KMS-11 (cell line): Measurements from ENCODE around the gene LRRC75A.

Source experiments
- H2AFZ ChIP-seq: fragments of 200-600 bp; sonication (generic); 2 replicates; pipeline ENCODE4 v1.6.1; 2016; ENCODE audit warnings: antibody characterized with exemption, mixed run types, low read depth
- H3K27ac ChIP-seq: fragments of 200-600 bp; sonication (generic); 2 replicates; pipeline ENCODE4 v1.6.1; 2016; ENCODE audit warnings: mild to moderate bottlenecking, mixed run types
- H3K27me3 ChIP-seq: fragments of 200-600 bp; sonication (generic); 2 replicates; pipeline ENCODE4 v1.6.1; 2017; ENCODE audit warnings: mild to moderate bottlenecking, low read depth, mixed run types, moderate library complexity; ENCODE audit not compliant: insufficient read depth
- H3K36me3 ChIP-seq: fragments of 200-600 bp; sonication (generic); 2 replicates; pipeline ENCODE4 v1.6.1; 2017; ENCODE audit warnings: mild to moderate bottlenecking, mixed run types; ENCODE audit not compliant: insufficient read depth
- H3K4me1 ChIP-seq: fragments of 200-600 bp; sonication (generic); 2 replicates; pipeline ENCODE4 v1.6.1; 2016; ENCODE audit warnings: mild to moderate bottlenecking, low read depth, mixed run types; ENCODE audit not compliant: poor library complexity, severe bottlenecking
- H3K4me2 ChIP-seq: fragments of 200-600 bp; sonication (generic); 2 replicates; pipeline ENCODE4 v1.7.0; 2016; ENCODE audit warnings: mild to moderate bottlenecking, mixed run types
- H3K4me3 ChIP-seq: fragments of 200-600 bp; sonication (generic); IDR thresholded peaks from 2 replicates; pipeline ENCODE4 v1.6.1; 2017; ENCODE audit warnings: low read depth, low read length, mixed read lengths; ENCODE audit not compliant: insufficient read depth
- H3K79me2 ChIP-seq: fragments of 200-600 bp; sonication (generic); 2 replicates; pipeline ENCODE4 v1.6.1; 2016; ENCODE audit warnings: low read depth, mixed run types; ENCODE audit not compliant: insufficient read depth
- H3K9ac ChIP-seq: fragments of 200-600 bp; sonication (generic); 2 replicates; pipeline ENCODE4 v1.6.1; 2016; ENCODE audit warnings: mild to moderate bottlenecking, mixed run types
- H4K20me1 ChIP-seq: fragments of 200-600 bp; sonication (generic); 2 replicates; pipeline ENCODE4 v1.6.1; 2016; ENCODE audit warnings: mild to moderate bottlenecking, mixed run types; ENCODE audit not compliant: insufficient read depth
- CTCF ChIP-seq: fragments of 200-600 bp; sonication (generic); conservative IDR thresholded peaks from 2 replicates; pipeline ENCODE4 v1.6.1; 2017; ENCODE audit warnings: low read depth, mild to moderate bottlenecking, antibody characterized with exemption, low read length, moderate library complexity, mixed read lengths

Gene LRRC75A

DNA sequence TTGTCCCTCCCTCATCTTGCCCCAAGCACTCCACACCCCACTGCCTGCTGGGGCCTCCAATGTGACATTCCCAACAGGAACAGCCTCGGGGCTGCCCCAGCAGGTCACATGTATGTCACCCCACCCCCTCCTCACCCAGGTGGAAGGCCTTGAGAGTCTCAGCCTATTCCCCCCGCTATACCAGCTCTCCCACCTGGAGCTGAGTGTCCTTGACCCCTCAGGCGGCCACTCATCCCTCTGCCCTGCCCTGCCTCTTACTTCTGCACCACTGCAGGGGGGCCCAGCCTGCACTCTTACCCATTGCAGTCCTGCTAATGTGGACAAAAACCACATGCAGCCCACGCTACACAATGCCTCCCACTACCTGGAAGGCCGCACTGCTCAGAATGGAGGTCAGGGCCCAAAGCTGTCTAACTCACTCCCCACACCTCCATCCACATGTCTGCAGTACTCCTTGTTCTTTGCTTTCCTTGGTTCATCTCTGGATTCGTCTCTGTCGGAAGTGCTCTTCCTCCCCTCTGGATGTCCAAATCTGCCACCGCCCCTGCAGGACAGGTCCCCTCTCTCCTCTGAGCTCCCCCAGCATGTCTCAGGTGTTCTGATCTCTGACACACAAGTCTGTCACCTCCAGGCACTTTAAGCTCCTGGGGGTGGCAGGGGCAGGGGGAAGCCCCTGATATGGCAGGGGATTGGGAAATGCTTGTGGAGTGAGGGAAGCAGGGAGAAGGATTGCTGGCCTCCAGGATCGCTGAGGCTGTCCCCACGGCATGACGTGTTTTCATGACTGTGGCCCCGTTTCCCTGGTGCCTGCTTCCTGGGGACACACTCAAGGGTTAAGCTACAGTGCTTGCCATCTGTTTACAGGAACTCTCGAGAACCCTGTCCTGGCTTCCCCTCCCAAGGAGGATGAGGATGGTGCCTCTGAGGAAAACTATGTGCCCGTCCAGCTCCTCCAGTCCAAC lies 55.8 kb downstream of the LRRC75A start:
- Histone ChIP-seq H3K9ac (no peak overlapping the region), H3K27ac (no peak overlapping the region)

DNA sequence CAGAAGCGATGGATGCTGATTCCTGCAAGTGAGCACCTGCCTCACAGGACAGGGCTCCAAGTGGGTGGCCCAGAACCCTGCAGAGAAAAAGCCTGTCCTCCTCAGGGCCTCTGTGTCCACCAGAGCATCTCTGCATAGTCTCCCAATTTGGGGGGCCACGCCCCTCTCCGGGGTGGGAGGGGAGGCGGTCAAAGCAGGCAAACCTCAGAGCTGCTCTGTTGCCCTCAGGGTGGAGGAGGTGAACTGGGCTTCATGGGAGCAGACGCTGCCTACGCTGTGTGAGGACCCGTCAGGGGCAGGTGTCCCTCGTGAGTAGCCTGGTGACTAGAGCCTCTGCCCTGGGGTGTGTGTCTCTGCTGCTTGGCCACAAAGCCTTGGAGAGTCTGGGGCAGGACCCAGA lies 57.3 kb downstream of the LRRC75A start:
- H3K9ac ChIP-seq: no peak overlapping the region
- H3K27me3 ChIP-seq: no peaks in the 10 kb centered on the region
- no peak overlapping the region for H3K27ac ChIP-seq
- H2AFZ ChIP-seq: no peak overlapping the region
- no peaks in the 10 kb centered on the region for H4K20me1 ChIP-seq
- no peak overlapping the region for H3K4me3 ChIP-seq
- no peak for TF ChIP-seq CTCF
- H3K79me2 ChIP-seq: peaks cover 8% of the 10 kb centered on the region
- H3K36me3 ChIP-seq: no peaks in the 10 kb centered on the region
- no peak overlapping the region for H3K4me2 ChIP-seq
- no peaks in the 10 kb centered on the region for H3K4me1 ChIP-seq

More for the DNA sequence above, 55.8 kb downstream of the LRRC75A start:
- Histone ChIP-seq H3K4me1 (peaks cover 10% of the 10 kb centered on the region), H3K4me2 (no peak overlapping the region), H4K20me1 (no peaks in the 10 kb centered on the region), H3K4me3 (no peak overlapping the region), H3K79me2 (peaks cover 22% of the 10 kb centered on the region), H3K27me3 (no peaks in the 10 kb centered on the region), H2AFZ (no peak overlapping the region), H3K36me3 (peaks cover under 1% of the 10 kb centered on the region; the same call in 1 of the 2 replicates)
- no peak for TF ChIP-seq CTCF

DNA sequence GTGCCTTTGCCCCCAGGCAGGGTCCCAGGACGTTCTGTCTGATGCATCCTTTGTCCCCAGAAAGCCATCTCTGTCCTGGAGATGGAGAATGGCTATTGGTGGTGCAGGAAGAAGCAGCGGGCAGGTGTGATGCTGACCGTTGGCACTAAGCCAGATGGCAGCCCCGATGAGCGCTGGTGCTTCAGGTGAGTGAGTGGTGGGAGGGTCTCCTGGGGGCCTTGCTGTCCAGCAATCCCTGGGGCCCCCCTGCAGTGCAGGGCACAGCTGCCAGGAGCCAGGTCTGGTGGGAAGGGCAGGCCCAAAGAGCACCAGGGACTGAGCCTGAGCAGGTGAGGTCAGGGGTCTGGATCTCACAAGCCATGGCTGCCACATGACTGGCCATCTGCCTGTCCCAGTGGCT lies 58.5 kb downstream of the LRRC75A start:
- Histone ChIP-seq H3K36me3 (no peaks in the 10 kb centered on the region), H3K79me2 (no peaks in the 10 kb centered on the region), H3K9ac (no peak overlapping the region), H3K4me2 (no peak overlapping the region), H3K4me1 (no peaks in the 10 kb centered on the region), H3K4me3 (no peak overlapping the region), H3K27ac (no peak overlapping the region), H2AFZ (no peak overlapping the region), H4K20me1 (no peaks in the 10 kb centered on the region), H3K27me3 (no peaks in the 10 kb centered on the region)
- TF ChIP-seq CTCF: no peak

DNA sequence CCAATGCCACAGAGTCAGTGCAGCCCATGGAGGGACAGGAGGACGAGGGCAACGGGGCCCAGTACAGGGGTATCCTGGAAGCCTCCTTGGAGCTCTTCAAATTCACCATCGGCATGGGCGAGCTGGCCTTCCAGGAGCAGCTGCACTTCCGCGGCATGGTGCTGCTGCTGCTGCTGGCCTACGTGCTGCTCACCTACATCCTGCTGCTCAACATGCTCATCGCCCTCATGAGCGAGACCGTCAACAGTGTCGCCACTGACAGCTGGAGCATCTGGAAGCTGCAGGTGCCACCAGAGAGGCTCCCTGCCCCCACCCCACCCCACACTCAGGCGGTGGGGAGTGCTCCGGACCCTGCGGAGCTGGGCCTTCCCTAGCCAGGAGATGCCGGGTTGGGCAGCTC lies 60.0 kb downstream of the LRRC75A start:
- Histone ChIP-seq H3K36me3 (no peaks in the 10 kb centered on the region), H3K27ac (no peak overlapping the region), H4K20me1 (no peaks in the 10 kb centered on the region), H3K4me1 (no peaks in the 10 kb centered on the region), H3K4me3 (no peak overlapping the region), H3K9ac (no peak overlapping the region), H2AFZ (no peak overlapping the region), H3K4me2 (no peak overlapping the region), H3K27me3 (no peaks in the 10 kb centered on the region), H3K79me2 (no peaks in the 10 kb centered on the region)
- TF ChIP-seq CTCF: no peak
